Measurements from ENCODE around the gene TRAF3.

DNA sequence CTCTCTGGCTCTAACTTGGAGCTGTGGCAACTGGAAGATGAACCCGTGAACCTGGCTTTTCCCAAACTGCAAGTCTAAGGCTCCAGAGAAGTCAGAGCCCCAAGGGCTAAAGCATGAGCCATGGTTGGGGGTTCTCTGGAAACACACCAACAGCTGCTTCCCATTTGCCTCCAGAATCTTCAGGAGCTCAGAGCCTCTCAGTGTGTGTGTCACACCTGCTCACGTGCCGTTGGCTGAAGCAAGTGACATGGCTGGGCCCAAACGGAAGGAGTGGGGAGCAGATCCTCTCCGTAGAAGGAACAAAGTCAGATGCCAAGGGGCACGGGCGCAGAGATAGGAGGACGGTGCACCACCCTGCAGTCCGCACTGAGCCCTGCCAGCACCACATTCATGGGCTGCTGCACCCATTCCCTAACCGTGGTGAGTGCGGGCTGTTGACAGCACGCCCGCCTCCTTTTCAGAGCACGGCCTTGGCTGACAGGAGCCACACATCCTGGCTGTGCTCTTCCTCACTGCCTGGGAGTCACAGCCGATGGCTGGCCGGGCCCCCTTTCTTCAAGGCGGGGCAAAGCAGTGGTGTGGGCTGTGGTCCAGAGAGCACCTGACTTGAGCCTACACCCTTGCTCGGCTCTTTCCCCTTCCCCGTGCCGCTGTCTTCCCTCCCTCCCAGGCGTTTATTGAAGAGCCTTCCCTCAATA, 16.6 kb upstream of the TRAF3 start:
- no peak for TF ChIP-seq POLR2AphosphoS5 (IDR thresholded peaks at IDR 0.05; ENCODE audit: insufficient read depth in 1 of 2, low read depth in 1 of 2)
- TF ChIP-seq POLR2A (IDR thresholded peaks at IDR 0.05): no peak
- TF ChIP-seq, protein P1, sequence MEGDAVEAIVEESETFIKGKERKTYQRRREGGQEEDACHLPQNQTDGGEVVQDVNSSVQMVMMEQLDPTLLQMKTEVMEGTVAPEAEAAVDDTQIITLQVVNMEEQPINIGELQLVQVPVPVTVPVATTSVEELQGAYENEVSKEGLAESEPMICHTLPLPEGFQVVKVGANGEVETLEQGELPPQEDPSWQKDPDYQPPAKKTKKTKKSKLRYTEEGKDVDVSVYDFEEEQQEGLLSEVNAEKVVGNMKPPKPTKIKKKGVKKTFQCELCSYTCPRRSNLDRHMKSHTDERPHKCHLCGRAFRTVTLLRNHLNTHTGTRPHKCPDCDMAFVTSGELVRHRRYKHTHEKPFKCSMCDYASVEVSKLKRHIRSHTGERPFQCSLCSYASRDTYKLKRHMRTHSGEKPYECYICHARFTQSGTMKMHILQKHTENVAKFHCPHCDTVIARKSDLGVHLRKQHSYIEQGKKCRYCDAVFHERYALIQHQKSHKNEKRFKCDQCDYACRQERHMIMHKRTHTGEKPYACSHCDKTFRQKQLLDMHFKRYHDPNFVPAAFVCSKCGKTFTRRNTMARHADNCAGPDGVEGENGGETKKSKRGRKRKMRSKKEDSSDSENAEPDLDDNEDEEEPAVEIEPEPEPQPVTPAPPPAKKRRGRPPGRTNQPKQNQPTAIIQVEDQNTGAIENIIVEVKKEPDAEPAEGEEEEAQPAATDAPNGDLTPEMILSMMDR (IDR thresholded peaks at IDR 0.05): no peak
